ENCODE results near the gene KL. TPM values are rescaled to one million over a fixed set of nuclear protein-coding genes. Genes with fewer than 3 reads are reported as not detected.
A peak's percentile ranks its signal among the peaks of the same experiment; 100 is the strongest.

KL gene
- polyA plus RNA-seq (2012; rRNA removed) = 0.02 TPM in 2 replicates
- polyA plus RNA-seq (2012; cell fraction: cytosol; rRNA removed) = under 0.01 TPM in 1 of 2 replicates, not detected in the other
- 0.02 TPM in 1 of 2 replicates, not detected in the other for polyA plus RNA-seq (2012; cell fraction: nucleus; rRNA removed)

DNA sequence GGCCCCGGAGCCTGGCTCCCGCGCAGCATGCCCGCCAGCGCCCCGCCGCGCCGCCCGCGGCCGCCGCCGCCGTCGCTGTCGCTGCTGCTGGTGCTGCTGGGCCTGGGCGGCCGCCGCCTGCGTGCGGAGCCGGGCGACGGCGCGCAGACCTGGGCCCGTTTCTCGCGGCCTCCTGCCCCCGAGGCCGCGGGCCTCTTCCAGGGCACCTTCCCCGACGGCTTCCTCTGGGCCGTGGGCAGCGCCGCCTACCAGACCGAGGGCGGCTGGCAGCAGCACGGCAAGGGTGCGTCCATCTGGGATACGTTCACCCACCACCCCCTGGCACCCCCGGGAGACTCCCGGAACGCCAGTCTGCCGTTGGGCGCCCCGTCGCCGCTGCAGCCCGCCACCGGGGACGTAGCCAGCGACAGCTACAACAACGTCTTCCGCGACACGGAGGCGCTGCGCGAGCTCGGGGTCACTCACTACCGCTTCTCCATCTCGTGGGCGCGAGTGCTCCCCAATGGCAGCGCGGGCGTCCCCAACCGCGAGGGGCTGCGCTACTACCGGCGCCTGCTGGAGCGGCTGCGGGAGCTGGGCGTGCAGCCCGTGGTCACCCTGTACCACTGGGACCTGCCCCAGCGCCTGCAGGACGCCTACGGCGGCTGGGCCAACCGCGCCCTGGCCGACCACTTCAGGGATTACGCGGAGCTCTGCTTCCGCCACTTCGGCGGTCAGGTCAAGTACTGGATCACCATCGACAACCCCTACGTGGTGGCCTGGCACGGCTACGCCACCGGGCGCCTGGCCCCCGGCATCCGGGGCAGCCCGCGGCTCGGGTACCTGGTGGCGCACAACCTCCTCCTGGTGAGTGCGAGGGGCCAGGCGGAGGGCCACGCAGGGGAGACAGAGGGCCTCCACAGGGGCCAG, at the start of gene KL:
TSS of gene KL (plus strand) at position 10 of the 909 bp plus-strand sequence. CDS start at position 28, 18 bp downstream.
- Histone ChIP-seq H3K27ac (ENCODE audit: low read depth in 2 of 2, low read length in 1 of 2) (no peak within 1 kb of the TSS), H3K27me3 (ENCODE audit: insufficient read depth) (peaks cover 11% of the 10 kb centered on the region; the same call in 1 of the 2 replicates), H3K4me2 (no peak within 1 kb of the TSS), H3F3A (replicated peaks; ENCODE audit: insufficient read depth) (no peaks in the 10 kb centered on the region), H4K20me1 (ENCODE audit: insufficient read depth) (no peaks in the 10 kb centered on the region), H3K9ac (no peak within 1 kb of the TSS), H2AFZ (ENCODE audit: low read depth) (no peak within 1 kb of the TSS), H3K4me3 (ENCODE audit: low read depth in 2 of 2, low read length in 1 of 2) (peak within 1 kb of the TSS in 1 of 2 experiments; percentile 32; a peak in 2 of 4 replicates), H3K4me1 (ENCODE audit: control insufficient read depth in 1 of 2, insufficient read depth in 2 of 2, low read depth in 1 of 2, low read length in 1 of 2) (peaks cover 0 to 2% of the 10 kb centered on the region in 2 experiments; a peak in 2 of 4 replicates), H3K79me2 (ENCODE audit: insufficient read depth) (no peaks in the 10 kb centered on the region), H3K9me2 (no peaks in the 10 kb centered on the region), H3K9me3 (no peaks in the 10 kb centered on the region), H3K36me3 (replicated peaks in 1 of 2; ENCODE audit: control insufficient read depth in 1 of 2, insufficient read depth in 2 of 2, low read length in 1 of 2) (no peaks in the 10 kb centered on the region)
- WGBS (ENCODE audit: low lambda C conversion rate) = 90% methylated on average over 26 of the region's 106 CpGs
- TF ChIP-seq FOXM1 (IDR thresholded peaks at IDR 0.05; ENCODE audit: low read depth) (no peak), FOXJ3 (CRISPR knock-in tag; IDR thresholded peaks at IDR 0.05) (no peak), NFIC (IDR thresholded peaks at IDR 0.05; ENCODE audit: borderline replicate concordance) (no peak), PBX3 (IDR thresholded peaks at IDR 0.05) (no peak), NRF1 (IDR thresholded peaks at IDR 0.05; ENCODE audit: low read depth, low read length) (no peak), JUND (IDR thresholded peaks at IDR 0.05) (no peak), TCF12 (IDR thresholded peaks at IDR 0.05) (no peak), RFX5 (IDR thresholded peaks at IDR 0.05; ENCODE audit: low read length) (no peak), RCOR1 (IDR thresholded peaks at IDR 0.05; ENCODE audit: low read length) (no peak), YY1 (IDR thresholded peaks at IDR 0.05; ENCODE audit: low read depth) (no peak), SMC3 (IDR thresholded peaks at IDR 0.05; ENCODE audit: low read depth, low read length) (no peak), ELF1 (IDR thresholded peaks at IDR 0.05) (no peak), TAF1 (IDR thresholded peaks at IDR 0.05; ENCODE audit: borderline replicate concordance, low read depth, low read length) (no peak), CHD2 (IDR thresholded peaks at IDR 0.05; ENCODE audit: low read length, partially characterized antibody) (no peak), EP300 (IDR thresholded peaks at IDR 0.05; ENCODE audit: borderline replicate concordance in 1 of 2, low read depth in 1 of 2, low read length in 1 of 2) (no peak), RAD21 (IDR thresholded peaks at IDR 0.05; ENCODE audit: low read length) (no peak)
- TF ChIP-seq, protein P1, sequence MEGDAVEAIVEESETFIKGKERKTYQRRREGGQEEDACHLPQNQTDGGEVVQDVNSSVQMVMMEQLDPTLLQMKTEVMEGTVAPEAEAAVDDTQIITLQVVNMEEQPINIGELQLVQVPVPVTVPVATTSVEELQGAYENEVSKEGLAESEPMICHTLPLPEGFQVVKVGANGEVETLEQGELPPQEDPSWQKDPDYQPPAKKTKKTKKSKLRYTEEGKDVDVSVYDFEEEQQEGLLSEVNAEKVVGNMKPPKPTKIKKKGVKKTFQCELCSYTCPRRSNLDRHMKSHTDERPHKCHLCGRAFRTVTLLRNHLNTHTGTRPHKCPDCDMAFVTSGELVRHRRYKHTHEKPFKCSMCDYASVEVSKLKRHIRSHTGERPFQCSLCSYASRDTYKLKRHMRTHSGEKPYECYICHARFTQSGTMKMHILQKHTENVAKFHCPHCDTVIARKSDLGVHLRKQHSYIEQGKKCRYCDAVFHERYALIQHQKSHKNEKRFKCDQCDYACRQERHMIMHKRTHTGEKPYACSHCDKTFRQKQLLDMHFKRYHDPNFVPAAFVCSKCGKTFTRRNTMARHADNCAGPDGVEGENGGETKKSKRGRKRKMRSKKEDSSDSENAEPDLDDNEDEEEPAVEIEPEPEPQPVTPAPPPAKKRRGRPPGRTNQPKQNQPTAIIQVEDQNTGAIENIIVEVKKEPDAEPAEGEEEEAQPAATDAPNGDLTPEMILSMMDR (IDR thresholded peaks at IDR 0.05) = no peak
- TF ChIP-seq, protein P2, sequence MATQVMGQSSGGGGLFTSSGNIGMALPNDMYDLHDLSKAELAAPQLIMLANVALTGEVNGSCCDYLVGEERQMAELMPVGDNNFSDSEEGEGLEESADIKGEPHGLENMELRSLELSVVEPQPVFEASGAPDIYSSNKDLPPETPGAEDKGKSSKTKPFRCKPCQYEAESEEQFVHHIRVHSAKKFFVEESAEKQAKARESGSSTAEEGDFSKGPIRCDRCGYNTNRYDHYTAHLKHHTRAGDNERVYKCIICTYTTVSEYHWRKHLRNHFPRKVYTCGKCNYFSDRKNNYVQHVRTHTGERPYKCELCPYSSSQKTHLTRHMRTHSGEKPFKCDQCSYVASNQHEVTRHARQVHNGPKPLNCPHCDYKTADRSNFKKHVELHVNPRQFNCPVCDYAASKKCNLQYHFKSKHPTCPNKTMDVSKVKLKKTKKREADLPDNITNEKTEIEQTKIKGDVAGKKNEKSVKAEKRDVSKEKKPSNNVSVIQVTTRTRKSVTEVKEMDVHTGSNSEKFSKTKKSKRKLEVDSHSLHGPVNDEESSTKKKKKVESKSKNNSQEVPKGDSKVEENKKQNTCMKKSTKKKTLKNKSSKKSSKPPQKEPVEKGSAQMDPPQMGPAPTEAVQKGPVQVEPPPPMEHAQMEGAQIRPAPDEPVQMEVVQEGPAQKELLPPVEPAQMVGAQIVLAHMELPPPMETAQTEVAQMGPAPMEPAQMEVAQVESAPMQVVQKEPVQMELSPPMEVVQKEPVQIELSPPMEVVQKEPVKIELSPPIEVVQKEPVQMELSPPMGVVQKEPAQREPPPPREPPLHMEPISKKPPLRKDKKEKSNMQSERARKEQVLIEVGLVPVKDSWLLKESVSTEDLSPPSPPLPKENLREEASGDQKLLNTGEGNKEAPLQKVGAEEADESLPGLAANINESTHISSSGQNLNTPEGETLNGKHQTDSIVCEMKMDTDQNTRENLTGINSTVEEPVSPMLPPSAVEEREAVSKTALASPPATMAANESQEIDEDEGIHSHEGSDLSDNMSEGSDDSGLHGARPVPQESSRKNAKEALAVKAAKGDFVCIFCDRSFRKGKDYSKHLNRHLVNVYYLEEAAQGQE (IDR thresholded peaks at IDR 0.05; ENCODE audit: low read depth, low read length) = no peak
- TF ChIP-seq, protein P3, sequence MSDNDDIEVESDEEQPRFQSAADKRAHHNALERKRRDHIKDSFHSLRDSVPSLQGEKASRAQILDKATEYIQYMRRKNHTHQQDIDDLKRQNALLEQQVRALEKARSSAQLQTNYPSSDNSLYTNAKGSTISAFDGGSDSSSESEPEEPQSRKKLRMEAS (IDR thresholded peaks at IDR 0.05; ENCODE audit: low read depth) = no peak
- DNase-seq = peak; percentile 79
- CTCF ChIA-PET = no interaction called here
- POLR2A ChIA-PET = no interaction called here

Data from SK-N-SH (cell line).